Measurements from ENCODE around the gene IL36RN.

DNA sequence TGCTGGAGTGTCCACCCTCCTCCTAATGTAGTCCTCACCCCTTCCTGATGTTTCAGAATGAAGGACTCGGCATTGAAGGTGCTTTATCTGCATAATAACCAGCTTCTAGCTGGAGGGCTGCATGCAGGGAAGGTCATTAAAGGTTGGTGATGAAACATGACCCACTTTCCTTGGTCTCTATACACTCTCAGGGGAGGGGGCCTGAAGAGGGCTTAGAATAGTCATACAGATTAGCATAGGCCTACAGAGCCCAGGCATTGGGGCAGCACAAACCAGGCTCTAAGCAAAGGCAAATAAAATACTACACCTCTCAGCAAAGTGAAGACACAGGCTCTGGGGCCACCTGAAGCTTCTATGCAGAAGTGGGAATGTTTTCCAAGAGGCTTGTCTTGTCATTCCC is 1.8 kb downstream of the IL36RN start:
- TF ChIP-seq CTCF (IDR thresholded peaks at IDR 0.05) (no peak), POLR2A (IDR thresholded peaks at IDR 0.05) (no peak)

Data from esophagus squamous epithelium (tissue), 4 donors.